H1 (cell line): ENCODE measurements around the gene TPMT. TPM values are rescaled to one million over a fixed set of nuclear protein-coding genes. Genes with fewer than 3 reads are reported as not detected.

Experiments
- CTCF ChIA-PET: fragments of 300-600 bp; sonication (Branson Sonifier 250); formaldehyde crosslinking; loops from one replicate; lab custom pipeline; 2021; ENCODE audit not compliant: partially characterized antibody; lab: Charles Lee
- POLR2A ChIA-PET: fragments of 300-600 bp; sonication (Branson Sonifier 250); formaldehyde crosslinking; loops from one replicate; lab custom pipeline; 2021; ENCODE audit warnings: inconsistent platforms; ENCODE audit not compliant: partially characterized antibody; lab: Charles Lee
- DNase-seq, 2 experiments: peaks; one replicate each; pipeline versions ENCODE4 v3.0.0 to v3.0.0-alpha.2; 2010 to 2022; ENCODE audit warnings: low spot score in 2 of 2, low read depth in 1 of 2, mixed read lengths in 1 of 2
- FAIRE-seq: peaks from 2 replicates; lab custom pipeline; 2011; peaks lifted over from hg19 to GRCh38; lab: Jason Lieb, UNC
- H2AFZ ChIP-seq: 2 replicates; pipeline ENCODE4 v1.8.1; 2012; ENCODE audit warnings: low read length, inconsistent platforms
- H2AK5ac ChIP-seq: 2 replicates; pipeline ENCODE4 v1.6.1; 2013; ENCODE audit warnings: low read depth, low read length
- H2BK120ac ChIP-seq: replicated peaks from 2 replicates; pipeline ENCODE3; 2013; ENCODE audit warnings: low read depth, low read length, inconsistent platforms
- H2BK12ac ChIP-seq: 2 replicates; pipeline ENCODE4 v1.6.1; 2013; ENCODE audit warnings: low read depth, low read length
- H2BK15ac ChIP-seq: 2 replicates; pipeline ENCODE4 v1.6.1; 2013; ENCODE audit warnings: low read length
- H2BK20ac ChIP-seq: 2 replicates; pipeline ENCODE4 v1.6.1; 2013; ENCODE audit warnings: low read length
- H2BK5ac ChIP-seq: 2 replicates; pipeline ENCODE4 v1.6.1; 2013; ENCODE audit warnings: low read depth, low read length
- H3K14ac ChIP-seq: 2 replicates; pipeline ENCODE4 v1.6.1; 2013; ENCODE audit warnings: inconsistent platforms; ENCODE audit not compliant: insufficient read length
- H3K18ac ChIP-seq: 2 replicates; pipeline ENCODE4 v1.6.1; 2013; ENCODE audit warnings: low read length; ENCODE audit errors: extremely low read depth
- H3K23ac ChIP-seq: 2 replicates; pipeline ENCODE4 v1.6.1; 2013; ENCODE audit warnings: inconsistent platforms; ENCODE audit not compliant: insufficient read length
- H3K23me2 ChIP-seq: 2 replicates; pipeline ENCODE4 v1.6.1; 2013; ENCODE audit warnings: low read depth, low read length
- H3K27ac ChIP-seq: 2 replicates; pipeline ENCODE4 v1.6.1; 2011; ENCODE audit warnings: low read depth, low read length, inconsistent platforms
- H3K27me3 ChIP-seq, 4 experiments: replicated peaks in 1 of 4; 1 replicate in 1 of 4; 2 replicates in 3 of 4; pipeline versions ENCODE4 v1.6.1 to v1.8.1; 2011 to 2013; ENCODE audit warnings: low read length in 3 of 4, mild to moderate bottlenecking in 3 of 4, inconsistent platforms in 2 of 4, mixed read lengths in 2 of 4, moderate library complexity in 1 of 4; ENCODE audit not compliant: control insufficient read depth in 3 of 4, insufficient read depth in 3 of 4; ENCODE audit errors: extremely low read depth in 1 of 4
- H3K36me3 ChIP-seq, 4 experiments: 2 replicates each; pipeline versions ENCODE4 v1.6.1 to v1.8.1; 2011 to 2013; ENCODE audit warnings: mild to moderate bottlenecking in 4 of 4, low read length in 3 of 4, moderate library complexity in 2 of 4, control low read depth in 1 of 4, inconsistent platforms in 1 of 4; ENCODE audit not compliant: insufficient read depth in 4 of 4, control insufficient read depth in 2 of 4
- H3K4ac ChIP-seq: replicated peaks from 2 replicates; pipeline ENCODE3; 2013; ENCODE audit warnings: low read length, low read depth, mixed read lengths, inconsistent platforms; ENCODE audit not compliant: insufficient read length
- H3K4me1 ChIP-seq, 4 experiments: replicated peaks in 1 of 4; 1 replicate in 1 of 4; 2 replicates in 3 of 4; pipeline versions ENCODE4 v1.6.1 to v1.8.1; 2011 to 2013; ENCODE audit warnings: low read length in 3 of 4, inconsistent platforms in 2 of 4, mixed read lengths in 1 of 4; ENCODE audit not compliant: insufficient read depth in 4 of 4, control insufficient read depth in 3 of 4
- H3K4me2 ChIP-seq, 2 experiments: 2 replicates each; pipeline versions ENCODE4 v1.6.1 to v1.8.1; 2011 to 2013; ENCODE audit warnings: low read depth in 2 of 2, low read length in 2 of 2, control low read depth in 1 of 2, inconsistent platforms in 1 of 2, mild to moderate bottlenecking in 1 of 2; ENCODE audit not compliant: insufficient read depth in 1 of 2
- H3K4me3 ChIP-seq, 4 experiments: fragments of 200-600, 300-600 bp in 1 of 4; sonication (generic), shearing (Covaris generic), sonication (Bioruptor Twin) in 1 of 4; 2 replicates each; pipeline versions ENCODE4 v1.5.1 to v1.8.1; 2011 to 2016; ENCODE audit warnings: low read length in 4 of 4, low read depth in 3 of 4, control low read depth in 2 of 4, inconsistent platforms in 2 of 4, mild to moderate bottlenecking in 2 of 4, mixed read lengths in 1 of 4, moderate library complexity in 1 of 4; ENCODE audit not compliant: insufficient read depth in 2 of 4; ENCODE audit errors: extremely low read depth in 1 of 4
- H3K56ac ChIP-seq: replicated peaks from 2 replicates; pipeline ENCODE3; 2013; ENCODE audit warnings: low read depth, mild to moderate bottlenecking, mixed read lengths, low read length, inconsistent platforms; ENCODE audit not compliant: insufficient read length
- H3K79me1 ChIP-seq: 2 replicates; pipeline ENCODE4 v1.6.1; 2013; ENCODE audit warnings: low read depth, low read length, control low read depth
- H3K79me2 ChIP-seq, 2 experiments: 2 replicates each; pipeline versions ENCODE4 v1.6.1 to v1.8.1; 2012 to 2013; ENCODE audit warnings: low read length in 2 of 2, mild to moderate bottlenecking in 2 of 2, inconsistent platforms in 1 of 2; ENCODE audit not compliant: insufficient read depth in 2 of 2, control insufficient read depth in 1 of 2
- H3K9ac ChIP-seq, 4 experiments: replicated peaks in 1 of 4; 1 replicate in 1 of 4; 2 replicates in 3 of 4; pipeline versions ENCODE4 v1.6.1 to v1.8.1; 2011 to 2013; ENCODE audit warnings: low read depth in 3 of 4, low read length in 3 of 4, control low read depth in 2 of 4, mild to moderate bottlenecking in 2 of 4, moderate library complexity in 2 of 4, inconsistent platforms in 1 of 4; ENCODE audit errors: extremely low read depth in 1 of 4
- H3K9me3 ChIP-seq, 2 experiments: 2 replicates each; pipeline versions ENCODE4 v1.6.1 to v1.8.1; 2012 to 2013; ENCODE audit warnings: mild to moderate bottlenecking in 2 of 2, moderate library complexity in 2 of 2, control low read depth in 1 of 2, inconsistent platforms in 1 of 2, low read depth in 1 of 2, low read length in 1 of 2, mixed read lengths in 1 of 2; ENCODE audit not compliant: insufficient read depth in 2 of 2
- H4K20me1 ChIP-seq, 2 experiments: replicated peaks in 1 of 2; 2 replicates each; pipeline versions ENCODE3 to v1.8.1; 2011 to 2013; ENCODE audit warnings: inconsistent platforms in 2 of 2, low read length in 2 of 2, mild to moderate bottlenecking in 1 of 2; ENCODE audit not compliant: insufficient read depth in 2 of 2, control insufficient read depth in 1 of 2
- H4K5ac ChIP-seq: 2 replicates; pipeline ENCODE4 v1.6.1; 2013; ENCODE audit warnings: low read length, low read depth, mixed read lengths, inconsistent platforms; ENCODE audit not compliant: insufficient read length
- H4K8ac ChIP-seq: 2 replicates; pipeline ENCODE4 v1.8.0; 2013; ENCODE audit warnings: mild to moderate bottlenecking, moderate library complexity, low read length, inconsistent platforms; ENCODE audit not compliant: insufficient read depth; ENCODE audit errors: extremely low read depth
- H4K91ac ChIP-seq: replicated peaks from 2 replicates; pipeline ENCODE3; 2013; ENCODE audit warnings: low read length, mixed read lengths, inconsistent platforms; ENCODE audit not compliant: insufficient read length
- CHD2 ChIP-seq: IDR thresholded peaks from 2 replicates; pipeline ENCODE4 v1.6.1; 2012; ENCODE audit warnings: low read length, improper control_type of control experiment
- EP300 ChIP-seq, 2 experiments: IDR thresholded peaks; 1 replicate in 1 of 2; 2 replicates in 1 of 2; pipeline ENCODE4 v1.6.1; 2011 to 2012; ENCODE audit warnings: low read depth in 2 of 2, low read length in 2 of 2, mild to moderate bottlenecking in 2 of 2, borderline replicate concordance in 1 of 2, inconsistent platforms in 1 of 2, moderate library complexity in 1 of 2
- EZH2 ChIP-seq: fragments of 200-600 bp; sonication (generic); IDR thresholded peaks from 2 replicates; pipeline ENCODE4 v1.7.1; 2012; ENCODE audit warnings: low read depth, mild to moderate bottlenecking, moderate library complexity, low read length, inconsistent platforms; ENCODE audit not compliant: severe bottlenecking
- MAFK ChIP-seq: IDR thresholded peaks from 2 replicates; pipeline ENCODE4 v1.6.1; 2012; ENCODE audit warnings: low read depth, mild to moderate bottlenecking, improper control_type of control experiment, low read length
- POLR2A ChIP-seq, 2 experiments: IDR thresholded peaks; 1 replicate in 1 of 2; 2 replicates in 1 of 2; pipeline ENCODE4 v1.6.1; 2011; ENCODE audit warnings: low read depth in 2 of 2, low read length in 2 of 2, mild to moderate bottlenecking in 2 of 2; ENCODE audit errors: control extremely low read depth in 1 of 2
- RXRA ChIP-seq: IDR thresholded peaks from 2 replicates; pipeline ENCODE4 v1.6.1; 2011; ENCODE audit warnings: low read depth, mild to moderate bottlenecking, low read length, moderate library complexity; ENCODE audit not compliant: insufficient read depth
- TAF7 ChIP-seq: optimal IDR thresholded peaks from 2 replicates; pipeline ENCODE3; 2011; ENCODE audit warnings: low read depth, mild to moderate bottlenecking, inconsistent platforms, low read length, moderate library complexity, borderline replicate concordance
- WGBS, 2 experiments: shearing (Covaris generic) in 1 of 2; methylation state at CpG; one replicate each; pipeline versions ENCODE4 v1.1.6 to v1.1.7; 2013 to 2015; ENCODE audit warnings: low lambda C conversion rate in 2 of 2, mixed read lengths in 2 of 2, inconsistent platforms in 1 of 2, low coverage in 1 of 2, missing lambda C conversion rate in 1 of 2; ENCODE audit not compliant: insufficient replicate concordance in 2 of 2, insufficient coverage in 1 of 2, insufficient read length in 1 of 2; ENCODE audit errors: extremely low coverage in 1 of 2, missing lambda C conversion rate in 1 of 2; 5-methylcytosine and 5-hydroxymethylcytosine counted together
- polyA plus RNA-seq, 7 experiments: library from polyadenylated mRNA; depleted of rRNA in 3 of 7; stranded (reverse) in 5 of 7; unstranded in 2 of 7; fragments of >200 nt in 5 of 7; fragments of 200-250 nt in 2 of 7; gene quantifications; 1 replicate in 5 of 7; 2 replicates in 1 of 7; 4 replicates in 1 of 7; pipeline versions ENCODE4 v1.2.1 to v1.2.3, GENCODE V29; 2011 to 2013; ENCODE audit warnings: missing spikeins in 2 of 7, mixed read lengths in 2 of 7
- total RNA-seq: library from RNA; stranded (reverse); fragmentation: NEBNext Ultra II Directional; extraction: Animal tissue kit (Norgen Biotek cat#: 25700); gene quantifications from 2 replicates; pipeline ENCODE4 v1.2.1, GENCODE V29; 2021

The TPMT gene
- total and polyA plus RNA-seq, 2 of the 8 experiments (the other 6 are each of a cell fraction or from before 2014, with no cell fraction given) = 12.3 to 17.2 TPM

DNA sequence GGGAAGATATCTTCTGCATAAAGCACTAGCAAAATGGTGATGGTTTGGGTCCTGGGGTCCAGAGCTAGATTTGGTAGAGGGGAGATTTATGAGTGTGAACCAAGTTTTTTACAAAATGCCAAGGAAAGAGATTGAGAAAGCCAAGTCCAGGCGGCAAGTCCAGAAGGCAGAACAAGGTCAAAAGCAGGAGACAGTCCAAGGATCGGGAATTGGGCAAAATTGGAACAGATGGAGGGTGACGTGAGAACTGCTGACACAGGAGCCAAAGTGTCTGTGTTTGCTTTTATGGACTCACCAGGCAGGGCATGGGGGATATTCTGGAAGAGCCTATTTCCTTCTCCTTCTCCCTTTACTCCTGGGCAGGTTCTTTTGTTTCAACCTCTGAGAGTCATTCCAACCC, 36.5 kb downstream of the TPMT start:
- WGBS, 2 experiments = 94% methylated on average over 3 of the region's 3 CpGs; no CpG with 5 or more reads in 1 of the 2 experiments
- CTCF ChIA-PET = interaction anchor here (1.0 to 1.3 kb wide), 2 partner anchors 19 to 22 kb away, joined by 3 read pairs; no protein-coding TSS in a partner anchor
- no peak overlapping the region for H3K56ac ChIP-seq

More for the DNA sequence above, 36.5 kb downstream of the TPMT start:
- H3K9me3 ChIP-seq = peaks cover 0 to 4% of the 10 kb centered on the region in 2 experiments; a peak in 1 of 4 replicates
- H4K20me1 ChIP-seq = no peaks in the 10 kb centered on the region
- no peak overlapping the region for H2BK15ac ChIP-seq
- no peak overlapping the region for H2BK20ac ChIP-seq
- peaks cover 0 to 7% (median 3%) of the 10 kb centered on the region in 4 experiments; a peak in 4 of 7 replicates for H3K4me1 ChIP-seq
- no peaks in the 10 kb centered on the region for H3K36me3 ChIP-seq
- H4K5ac ChIP-seq = no peak overlapping the region
- no peak overlapping the region for H2AFZ ChIP-seq
- H3K18ac ChIP-seq = no peak overlapping the region
- no peak overlapping the region for H4K91ac ChIP-seq
- no peak overlapping the region for H3K14ac ChIP-seq
- H3K23ac ChIP-seq = no peak overlapping the region
- peaks cover 3% of the 10 kb centered on the region; the same call in 1 of the 2 replicates for H3K23me2 ChIP-seq
- H4K8ac ChIP-seq = no peak overlapping the region
- TF ChIP-seq TAF7 (no peak), MAFK (no peak), CHD2 (no peak), POLR2A (IDR thresholded peaks at IDR 0.05; ENCODE audit: control extremely low read depth in 1 of 2, low read depth in 2 of 2, low read length in 2 of 2) (no peak), EP300 (IDR thresholded peaks at IDR 0.05; ENCODE audit: borderline replicate concordance in 1 of 2, low read depth in 2 of 2, low read length in 2 of 2) (no peak), EZH2 (no peak), RXRA (no peak)
- H3K27ac ChIP-seq = no peak overlapping the region
- H3K4ac ChIP-seq = no peak overlapping the region
- no peaks in the 10 kb centered on the region for H3K79me2 ChIP-seq
- FAIRE-seq (no peak), DNase-seq (no peak)
- no peak overlapping the region for H3K4me3 ChIP-seq
- H2BK120ac ChIP-seq = no peak overlapping the region
- no peak overlapping the region for H2BK5ac ChIP-seq
- H3K79me1 ChIP-seq = no peaks in the 10 kb centered on the region
- peaks cover 0 to 20% (median 12%) of the 10 kb centered on the region in 4 experiments; a peak in 5 of 7 replicates for H3K27me3 ChIP-seq
- no peak overlapping the region for H3K9ac ChIP-seq
- POLR2A ChIA-PET = interaction anchor here (1.6 kb wide), 1 partner anchor 15 kb away, joined by 3 read pairs; no protein-coding TSS in a partner anchor
- no peak overlapping the region for H2BK12ac ChIP-seq
- H2AK5ac ChIP-seq = no peak overlapping the region
- H3K4me2 ChIP-seq = no peak overlapping the region
